PC-3 (cell line): Measurements from ENCODE around the gene IL1RAPL2.

Experiments used
- EZH2 ChIP-seq: fragments of 300-600 bp; sonication (generic); IDR thresholded peaks from one replicate; pipeline ENCODE4 v1.6.1; 2017; ENCODE audit warnings: antibody characterized with exemption, mild to moderate bottlenecking, low read length; ENCODE audit not compliant: unreplicated experiment
- TF ChIP-seq, protein P1 (sequence below): fragments of 300-600 bp; sonication (generic); conservative IDR thresholded peaks from 2 replicates; pipeline ENCODE4 v1.5.1; 2017; ENCODE audit warnings: antibody characterized with exemption, low read depth, mild to moderate bottlenecking, low read length

DNA sequence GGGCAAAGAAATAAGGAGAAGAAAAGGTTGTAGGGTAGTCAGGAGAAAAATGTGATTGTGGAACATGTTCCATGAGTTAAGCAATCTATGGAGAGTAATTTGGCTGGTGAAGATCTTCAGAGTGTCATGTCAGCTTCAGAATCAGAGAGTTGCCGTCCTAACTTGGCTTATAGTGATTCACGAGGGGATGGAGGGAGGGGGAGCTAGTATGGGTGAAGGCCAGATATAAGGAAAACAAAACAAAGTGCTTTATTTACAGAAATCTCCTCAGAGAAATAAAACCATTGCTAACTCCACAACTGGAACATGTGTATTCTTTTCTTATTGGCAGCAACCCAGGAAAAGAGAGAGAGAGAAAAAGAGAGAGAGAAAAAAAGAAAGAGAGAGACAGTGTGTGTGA, 999.9 kb downstream of the IL1RAPL2 start:
- TF ChIP-seq, protein P1, sequence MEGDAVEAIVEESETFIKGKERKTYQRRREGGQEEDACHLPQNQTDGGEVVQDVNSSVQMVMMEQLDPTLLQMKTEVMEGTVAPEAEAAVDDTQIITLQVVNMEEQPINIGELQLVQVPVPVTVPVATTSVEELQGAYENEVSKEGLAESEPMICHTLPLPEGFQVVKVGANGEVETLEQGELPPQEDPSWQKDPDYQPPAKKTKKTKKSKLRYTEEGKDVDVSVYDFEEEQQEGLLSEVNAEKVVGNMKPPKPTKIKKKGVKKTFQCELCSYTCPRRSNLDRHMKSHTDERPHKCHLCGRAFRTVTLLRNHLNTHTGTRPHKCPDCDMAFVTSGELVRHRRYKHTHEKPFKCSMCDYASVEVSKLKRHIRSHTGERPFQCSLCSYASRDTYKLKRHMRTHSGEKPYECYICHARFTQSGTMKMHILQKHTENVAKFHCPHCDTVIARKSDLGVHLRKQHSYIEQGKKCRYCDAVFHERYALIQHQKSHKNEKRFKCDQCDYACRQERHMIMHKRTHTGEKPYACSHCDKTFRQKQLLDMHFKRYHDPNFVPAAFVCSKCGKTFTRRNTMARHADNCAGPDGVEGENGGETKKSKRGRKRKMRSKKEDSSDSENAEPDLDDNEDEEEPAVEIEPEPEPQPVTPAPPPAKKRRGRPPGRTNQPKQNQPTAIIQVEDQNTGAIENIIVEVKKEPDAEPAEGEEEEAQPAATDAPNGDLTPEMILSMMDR = no peak
- TF ChIP-seq EZH2 = no peak
